OCI-LY1 (cell line): ENCODE results near the gene SDSL.

Experiments used
- H2AFZ ChIP-seq: fragments of 200-600 bp; sonication (generic), shearing (Covaris generic); 2 replicates; pipeline ENCODE4 v1.6.0; 2014; ENCODE audit warnings: antibody characterized with exemption, mild to moderate bottlenecking, low read length
- H3F3A ChIP-seq: fragments of 200-600 bp; sonication (generic), shearing (Covaris generic); 2 replicates; pipeline ENCODE4 v1.6.0; 2014; ENCODE audit warnings: mild to moderate bottlenecking, antibody characterized with exemption, low read length, moderate library complexity; ENCODE audit not compliant: insufficient read depth
- H3K27ac ChIP-seq: fragments of 200-600 bp; sonication (generic); 2 replicates; pipeline ENCODE4 v1.5.1; 2014; ENCODE audit warnings: low read length, mixed run types, mild to moderate bottlenecking, low read depth; ENCODE audit not compliant: poor library complexity, severe bottlenecking
- H3K27me3 ChIP-seq: fragments of 200-600 bp; sonication (generic); 2 replicates; pipeline ENCODE4 v1.6.0; 2014; ENCODE audit warnings: antibody characterized with exemption, mild to moderate bottlenecking, low read length, moderate library complexity; ENCODE audit not compliant: insufficient read depth
- H3K36me3 ChIP-seq: fragments of 200-600 bp; sonication (generic); 2 replicates; pipeline ENCODE4 v1.6.1; 2014; ENCODE audit warnings: mild to moderate bottlenecking, antibody characterized with exemption, low read length, moderate library complexity, mixed read lengths; ENCODE audit not compliant: insufficient read depth
- H3K4me1 ChIP-seq: fragments of 200-600 bp; sonication (generic); 2 replicates; pipeline ENCODE4 v1.5.1; 2014; ENCODE audit warnings: mild to moderate bottlenecking, low read length, moderate library complexity; ENCODE audit not compliant: insufficient read depth, severe bottlenecking
- H3K4me2 ChIP-seq: fragments of 200-600 bp; sonication (generic), shearing (Covaris generic); 2 replicates; pipeline ENCODE4 v1.6.1; 2014; ENCODE audit warnings: low read length
- H3K4me3 ChIP-seq: fragments of 200-600 bp; sonication (generic); 2 replicates; pipeline ENCODE4 v1.5.1; 2014; ENCODE audit warnings: low read length, low read depth, mild to moderate bottlenecking, mixed read lengths; ENCODE audit not compliant: poor library complexity, severe bottlenecking
- H3K79me2 ChIP-seq: fragments of 200-600 bp; shearing (Covaris generic); 2 replicates; pipeline ENCODE4 v1.6.1; 2016; ENCODE audit warnings: mixed run types, low read length, mixed read lengths; ENCODE audit not compliant: insufficient read depth
- H3K9ac ChIP-seq: fragments of 200-600 bp; sonication (generic), shearing (Covaris generic); 2 replicates; pipeline ENCODE4 v1.6.1; 2014; ENCODE audit warnings: mild to moderate bottlenecking, low read length, mixed read lengths
- H3K9me2 ChIP-seq: fragments of 200-600 bp; sonication (generic), shearing (Covaris generic); 2 replicates; pipeline ENCODE4 v1.6.1; 2014; ENCODE audit warnings: low read depth, mild to moderate bottlenecking, low read length, mixed read lengths
- H3K9me3 ChIP-seq: fragments of 200-600 bp; shearing (Covaris generic); 2 replicates; pipeline ENCODE4 v1.6.1; 2014; ENCODE audit warnings: low read length, mixed read lengths
- H4K20me1 ChIP-seq: fragments of 200-600 bp; sonication (generic), shearing (Covaris generic); 2 replicates; pipeline ENCODE4 v1.6.0; 2016; ENCODE audit warnings: mild to moderate bottlenecking, low read length; ENCODE audit not compliant: insufficient read depth
- EZH2 ChIP-seq: fragments of 200-600 bp; sonication (generic), shearing (Covaris generic); IDR thresholded peaks from 2 replicates; pipeline ENCODE4 v1.8.0; 2017; ENCODE audit warnings: borderline replicate concordance, mixed run types, mild to moderate bottlenecking, antibody characterized with exemption, low read length, moderate library complexity, mixed read lengths
- TF ChIP-seq, protein P1 (sequence below): fragments of 200-600 bp; sonication (generic), shearing (Covaris generic); IDR thresholded peaks from 2 replicates; pipeline ENCODE4 v1.5.1; 2017; ENCODE audit warnings: mild to moderate bottlenecking, antibody characterized with exemption, low read length, moderate library complexity, mixed read lengths

Gene SDSL

DNA sequence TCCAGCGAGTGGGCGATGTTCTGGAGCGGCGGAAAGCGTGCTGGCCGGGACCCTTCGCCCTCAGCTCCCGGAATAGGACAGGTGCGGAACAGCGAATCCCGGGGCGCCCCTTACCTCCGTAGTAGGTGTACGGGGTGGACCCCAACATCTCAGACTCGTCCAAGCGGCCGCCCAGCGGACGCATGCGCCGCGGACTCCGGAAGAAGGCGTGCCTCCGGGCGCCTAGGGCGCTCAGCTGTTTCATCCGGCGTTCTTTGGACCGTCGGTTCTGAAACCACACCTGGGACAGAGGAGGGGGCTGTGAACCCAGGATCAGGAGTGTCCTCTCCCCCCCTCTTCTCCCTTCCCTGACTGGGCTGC lies 44.9 kb downstream of the SDSL start:
- no peaks in the 10 kb centered on the region for H3K79me2 ChIP-seq
- no peaks in the 10 kb centered on the region for H3K36me3 ChIP-seq
- H2AFZ ChIP-seq = no peak overlapping the region
- no peaks in the 10 kb centered on the region for H3K9me3 ChIP-seq
- no peak overlapping the region for H3K4me3 ChIP-seq
- no peaks in the 10 kb centered on the region for H3F3A ChIP-seq
- TF ChIP-seq EZH2 = no peak
- TF ChIP-seq, protein P1, sequence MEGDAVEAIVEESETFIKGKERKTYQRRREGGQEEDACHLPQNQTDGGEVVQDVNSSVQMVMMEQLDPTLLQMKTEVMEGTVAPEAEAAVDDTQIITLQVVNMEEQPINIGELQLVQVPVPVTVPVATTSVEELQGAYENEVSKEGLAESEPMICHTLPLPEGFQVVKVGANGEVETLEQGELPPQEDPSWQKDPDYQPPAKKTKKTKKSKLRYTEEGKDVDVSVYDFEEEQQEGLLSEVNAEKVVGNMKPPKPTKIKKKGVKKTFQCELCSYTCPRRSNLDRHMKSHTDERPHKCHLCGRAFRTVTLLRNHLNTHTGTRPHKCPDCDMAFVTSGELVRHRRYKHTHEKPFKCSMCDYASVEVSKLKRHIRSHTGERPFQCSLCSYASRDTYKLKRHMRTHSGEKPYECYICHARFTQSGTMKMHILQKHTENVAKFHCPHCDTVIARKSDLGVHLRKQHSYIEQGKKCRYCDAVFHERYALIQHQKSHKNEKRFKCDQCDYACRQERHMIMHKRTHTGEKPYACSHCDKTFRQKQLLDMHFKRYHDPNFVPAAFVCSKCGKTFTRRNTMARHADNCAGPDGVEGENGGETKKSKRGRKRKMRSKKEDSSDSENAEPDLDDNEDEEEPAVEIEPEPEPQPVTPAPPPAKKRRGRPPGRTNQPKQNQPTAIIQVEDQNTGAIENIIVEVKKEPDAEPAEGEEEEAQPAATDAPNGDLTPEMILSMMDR = no peak
- H3K27ac ChIP-seq = no peak overlapping the region
- no peaks in the 10 kb centered on the region for H4K20me1 ChIP-seq
- no peaks in the 10 kb centered on the region for H3K9me2 ChIP-seq
- no peak overlapping the region for H3K4me2 ChIP-seq
- H3K9ac ChIP-seq = no peak overlapping the region
- H3K4me1 ChIP-seq = no peaks in the 10 kb centered on the region
- no peaks in the 10 kb centered on the region for H3K27me3 ChIP-seq

DNA sequence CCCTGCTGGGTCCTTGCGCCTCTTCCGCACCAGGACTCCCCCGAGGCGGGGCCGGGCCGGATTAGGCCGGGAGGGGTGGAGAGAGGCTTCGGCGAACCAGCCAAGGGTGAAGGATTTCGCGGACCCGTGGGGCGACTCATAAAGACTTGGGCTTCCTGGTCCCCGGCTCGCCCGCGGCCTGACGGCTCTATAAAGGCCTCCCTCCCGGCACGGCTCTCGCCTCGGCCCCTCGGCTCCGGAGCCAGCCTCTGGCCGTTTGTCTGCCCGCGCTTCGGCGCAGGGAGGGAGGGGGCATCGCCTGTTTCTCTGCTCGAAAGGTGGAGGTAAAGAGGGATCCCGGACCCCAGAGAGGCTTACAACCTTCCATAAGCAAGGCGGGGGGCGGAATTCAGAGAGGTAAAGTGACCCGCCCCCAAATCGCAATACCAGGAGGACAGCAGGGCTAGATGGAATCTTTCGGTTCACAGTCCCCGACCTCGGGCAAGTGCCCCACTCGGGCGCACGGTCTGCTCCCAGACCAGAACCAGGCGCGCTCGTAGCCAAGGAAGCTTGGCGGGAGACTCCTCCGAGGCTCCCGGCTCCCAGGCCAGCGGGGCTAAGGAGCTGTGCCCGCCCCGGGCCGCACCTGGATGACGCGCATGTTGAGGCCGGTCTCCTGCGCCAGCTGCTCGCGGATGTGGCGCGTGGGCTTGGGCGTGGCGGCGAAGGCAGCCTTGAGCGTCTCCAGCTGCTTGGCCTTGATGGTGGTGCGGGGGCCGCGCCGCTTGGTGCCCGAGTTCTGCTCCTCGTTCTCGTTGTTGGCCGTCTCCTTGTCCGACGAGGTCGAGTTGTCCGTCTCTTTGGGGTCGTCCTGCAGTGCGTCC lies 45.6 kb downstream of the SDSL start:
- Histone ChIP-seq H3K4me1 (no peaks in the 10 kb centered on the region), H3F3A (no peaks in the 10 kb centered on the region), H3K9me3 (no peaks in the 10 kb centered on the region), H3K9ac (no peak overlapping the region), H4K20me1 (no peaks in the 10 kb centered on the region), H2AFZ (no peak overlapping the region), H3K36me3 (no peaks in the 10 kb centered on the region), H3K9me2 (no peaks in the 10 kb centered on the region), H3K79me2 (no peaks in the 10 kb centered on the region), H3K27ac (no peak overlapping the region), H3K4me3 (no peak overlapping the region), H3K27me3 (no peaks in the 10 kb centered on the region), H3K4me2 (no peak overlapping the region)
- no peak for TF ChIP-seq EZH2
- TF ChIP-seq, protein P1 = no peak

DNA sequence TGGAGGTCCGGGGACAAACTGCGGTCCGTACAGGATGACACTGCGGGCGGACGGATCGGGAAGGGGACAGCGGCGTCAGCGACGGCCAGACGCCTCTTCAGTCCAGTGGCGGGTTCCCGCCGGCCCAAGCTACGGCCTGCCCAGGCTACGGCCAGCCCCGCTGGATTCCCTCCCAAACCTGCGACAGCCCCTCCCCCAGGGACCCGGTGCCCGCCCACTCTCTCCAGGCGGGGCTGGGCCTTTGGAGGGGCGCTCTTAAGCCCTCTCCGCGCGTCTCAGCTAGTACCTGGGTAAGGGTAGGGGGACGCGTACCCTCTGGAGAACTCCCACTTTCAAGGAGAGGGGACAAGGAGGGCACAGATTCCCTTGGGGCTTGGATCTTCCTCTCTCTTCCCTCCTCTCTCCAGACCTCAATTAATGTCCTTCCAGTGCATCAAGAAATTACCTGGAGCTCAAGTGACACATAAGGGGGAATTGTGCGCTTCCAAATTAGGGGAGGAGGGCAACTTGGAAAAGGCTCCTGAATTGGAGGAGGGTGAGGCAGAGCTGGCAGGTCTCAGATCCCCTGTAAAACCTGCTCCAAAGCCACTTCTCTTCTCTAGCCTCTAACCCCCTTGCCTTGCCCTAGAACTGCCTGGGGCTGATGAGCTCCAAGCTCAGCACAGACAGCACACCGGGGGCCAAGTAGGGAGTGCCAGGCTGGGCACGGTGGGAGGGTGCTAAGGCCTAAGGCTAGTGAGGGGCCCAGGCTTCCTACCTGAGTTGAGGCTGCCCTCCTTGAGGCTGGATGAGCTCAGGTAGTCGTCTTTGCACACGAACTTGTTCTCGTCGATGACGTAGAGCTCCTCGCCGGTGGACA lies 46.4 kb downstream of the SDSL start:
- no peak for TF ChIP-seq EZH2
- TF ChIP-seq, protein P1 = no peak
- H3K27me3 ChIP-seq = no peaks in the 10 kb centered on the region
- no peak overlapping the region for H3K27ac ChIP-seq
- H3K36me3 ChIP-seq = no peaks in the 10 kb centered on the region
- no peaks in the 10 kb centered on the region for H3K9me3 ChIP-seq
- no peak overlapping the region for H3K9ac ChIP-seq
- H2AFZ ChIP-seq = no peak overlapping the region
- no peaks in the 10 kb centered on the region for H3K9me2 ChIP-seq
- no peaks in the 10 kb centered on the region for H3K4me1 ChIP-seq
- no peaks in the 10 kb centered on the region for H3K79me2 ChIP-seq
- H4K20me1 ChIP-seq = no peaks in the 10 kb centered on the region
- H3F3A ChIP-seq = no peaks in the 10 kb centered on the region
- H3K4me2 ChIP-seq = no peak overlapping the region
- H3K4me3 ChIP-seq = no peak overlapping the region
